GM23338 (cell line): ENCODE results near the gene PTCD2.

Experiments
- CTCF ChIP-seq, 2 experiments: fragments of 200-600 bp in 1 of 2; sonication (generic) in 1 of 2; conservative IDR thresholded peaks; 2 replicates each; pipeline versions ENCODE4 v1.5.1 to v1.6.1; 2016 to 2017; ENCODE audit warnings: antibody characterized with exemption in 2 of 2, low read depth in 2 of 2, mild to moderate bottlenecking in 2 of 2, moderate library complexity in 1 of 2
- EZH2 ChIP-seq: fragments of 200-600 bp; sonication (generic); IDR thresholded peaks from one replicate; pipeline ENCODE4 v1.8.0; 2017; ENCODE audit warnings: antibody characterized with exemption, mild to moderate bottlenecking, low read depth; ENCODE audit not compliant: unreplicated experiment
- POLR2AphosphoS5 ChIP-seq: IDR thresholded peaks from 2 replicates; pipeline ENCODE4 v1.6.1; 2016; ENCODE audit warnings: antibody characterized with exemption, low read depth
- REST ChIP-seq: IDR thresholded peaks from one replicate; pipeline ENCODE4 v1.6.1; 2018; ENCODE audit warnings: antibody characterized with exemption; ENCODE audit not compliant: unreplicated experiment

- TF ChIP-seq CTCF (conservative IDR thresholded peaks at IDR 0.05; ENCODE audit: low read depth in 2 of 2) (no peak), REST (no peak), POLR2AphosphoS5 (no peak), EZH2 (no peak)
These were observed 14.7 kb upstream of the PTCD2 start for GRCh38 chr5:72305194-72306142.
